NOMO-1 treated with DMSO at 0.1 percent for 48 hours (cell line): ENCODE measurements around the gene SMC6.

Experiments used
- DNase-seq: peaks from one replicate; lab custom pipeline; 2025; ENCODE audit not compliant: unreplicated experiment; lab: John Stamatoyannopoulos, UW

SMC6 gene

DNA sequence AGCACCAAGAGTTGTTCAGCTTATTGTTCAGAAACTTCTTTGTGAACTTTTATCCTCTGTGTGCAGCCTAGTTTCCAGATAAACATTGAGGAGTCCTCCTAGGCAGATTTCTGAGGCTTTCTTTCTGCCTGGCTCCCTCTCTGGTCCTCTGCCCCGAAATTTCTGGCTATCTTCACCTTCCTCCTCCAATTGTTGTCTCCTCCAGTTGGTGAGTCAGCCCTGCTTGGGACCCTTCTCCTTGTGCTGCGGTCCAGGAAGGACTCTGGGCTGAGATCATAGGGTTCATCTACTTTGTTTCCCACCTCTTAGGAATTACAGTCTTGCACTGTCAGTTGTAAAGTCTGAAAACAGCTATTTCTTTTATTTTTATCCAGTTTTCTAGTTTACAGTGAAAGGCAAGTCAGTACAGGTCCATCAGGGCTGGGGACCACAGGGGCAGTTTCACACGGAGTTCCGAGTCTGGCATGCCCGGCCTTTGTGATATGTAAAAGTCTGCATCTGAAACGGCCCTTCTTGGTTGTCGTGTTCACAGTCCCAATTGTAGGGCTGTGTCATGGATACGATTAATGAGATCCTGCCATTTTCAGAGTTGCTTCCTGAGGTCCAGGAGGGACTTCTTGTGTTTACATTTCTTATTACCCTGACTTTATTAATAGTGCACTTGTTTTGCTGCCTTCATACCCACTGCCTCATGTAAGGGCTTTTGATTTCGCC, 100.8 kb downstream of the SMC6 start:
- no peak for DNase-seq

GRCh38 chr2:17649026-17649425, 104.6 kb downstream of the SMC6 start:
- no peak for DNase-seq

GRCh38 chr2:17648581-17648980, 105.0 kb downstream of the SMC6 start:
- DNase-seq = peak; percentile 60

DNA sequence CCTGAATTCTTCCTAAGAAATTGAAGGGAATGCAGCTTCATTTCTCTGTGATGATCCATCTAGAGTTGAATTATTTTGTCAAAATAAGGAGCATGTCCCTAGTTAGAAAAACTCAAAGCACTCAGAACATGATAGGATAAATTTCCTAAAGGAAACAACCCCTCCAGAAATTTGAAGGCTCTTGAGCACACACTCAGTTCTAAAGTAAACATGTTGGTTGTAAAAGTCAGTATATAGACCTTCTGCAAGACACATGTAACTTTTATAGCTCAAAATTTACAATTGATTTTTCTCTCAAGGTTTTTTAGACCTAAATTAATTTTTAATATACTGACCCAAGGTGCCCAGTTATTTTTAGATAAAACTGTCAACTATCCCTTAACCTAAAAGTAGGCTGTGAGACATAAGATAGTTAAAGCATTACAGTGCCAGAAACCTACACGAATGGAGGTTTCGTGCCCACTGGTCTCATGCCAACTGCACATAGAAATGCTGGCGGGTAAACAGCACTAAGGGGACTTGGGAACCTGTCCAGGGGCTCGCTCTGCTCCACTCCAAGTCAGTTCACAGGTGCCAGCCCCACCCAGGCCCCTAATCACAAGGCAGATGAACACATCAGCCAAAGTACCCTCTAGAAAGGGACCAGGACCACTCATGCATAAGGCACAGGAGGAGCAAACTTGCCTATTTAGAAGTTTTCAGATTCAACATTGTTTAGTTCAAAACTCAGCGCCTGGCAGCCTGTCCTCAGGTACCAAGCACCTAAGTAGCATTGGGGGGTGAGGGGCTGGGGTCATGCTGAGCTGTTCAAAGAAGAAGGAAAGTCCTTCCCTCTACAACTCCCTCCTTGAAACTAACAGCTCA, 106.5 kb downstream of the SMC6 start:
- DNase-seq = no peak

DNA sequence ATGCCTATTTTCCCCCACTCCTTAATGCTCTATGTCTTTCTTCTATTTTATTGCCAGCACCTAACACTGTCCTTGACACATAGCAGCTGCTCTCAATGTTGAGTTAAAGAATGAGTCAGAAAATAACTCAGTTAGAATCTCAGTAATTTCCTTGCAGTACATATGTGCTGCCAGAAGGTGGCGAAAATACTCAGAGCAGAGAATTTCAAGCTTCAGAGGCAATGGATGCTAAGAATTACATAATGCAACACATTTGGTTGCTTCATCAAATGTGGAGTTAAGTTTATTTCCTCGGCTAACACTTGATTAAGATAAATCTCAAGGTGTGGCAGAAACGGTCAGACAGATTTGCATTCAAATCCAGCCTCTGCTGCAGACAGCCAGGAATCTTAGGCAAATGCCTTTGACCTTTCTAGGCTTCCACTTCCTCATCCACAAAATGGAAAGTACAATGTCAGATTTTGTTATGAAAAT, 107.5 kb downstream of the SMC6 start:
- peak; percentile 71 for DNase-seq

GRCh38 chr2:17644997-17645720, 108.5 kb downstream of the SMC6 start:
- DNase-seq = no peak

DNA sequence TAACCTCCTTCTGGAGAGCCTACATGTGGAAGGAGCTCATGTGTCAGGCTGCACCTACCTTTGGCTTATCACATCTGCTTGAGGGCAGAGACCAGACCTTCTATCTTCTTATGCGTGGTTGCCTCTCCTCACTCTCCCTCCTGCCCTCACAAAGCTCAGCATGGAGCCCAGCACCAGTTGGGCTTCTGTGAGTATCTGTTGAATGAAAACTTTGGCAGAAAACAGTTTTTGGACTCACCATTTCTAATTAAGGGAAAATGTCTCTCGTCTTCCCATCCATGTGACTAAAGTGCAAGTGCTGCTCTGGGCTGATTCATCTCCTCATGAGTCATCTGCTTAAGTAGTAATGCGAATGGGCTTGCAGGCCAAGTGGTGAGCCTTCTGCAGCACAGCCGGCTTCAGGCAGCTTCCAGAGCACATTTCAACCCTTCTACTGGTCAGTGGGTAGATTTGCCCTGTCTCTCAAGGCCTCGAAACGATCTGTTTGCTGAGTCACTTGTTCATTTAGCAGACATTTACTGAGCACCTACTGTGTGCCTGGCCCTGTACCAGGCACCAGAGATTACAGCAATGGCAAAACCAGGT, 110.5 kb downstream of the SMC6 start:
- DNase-seq = peak; percentile 78

DNA sequence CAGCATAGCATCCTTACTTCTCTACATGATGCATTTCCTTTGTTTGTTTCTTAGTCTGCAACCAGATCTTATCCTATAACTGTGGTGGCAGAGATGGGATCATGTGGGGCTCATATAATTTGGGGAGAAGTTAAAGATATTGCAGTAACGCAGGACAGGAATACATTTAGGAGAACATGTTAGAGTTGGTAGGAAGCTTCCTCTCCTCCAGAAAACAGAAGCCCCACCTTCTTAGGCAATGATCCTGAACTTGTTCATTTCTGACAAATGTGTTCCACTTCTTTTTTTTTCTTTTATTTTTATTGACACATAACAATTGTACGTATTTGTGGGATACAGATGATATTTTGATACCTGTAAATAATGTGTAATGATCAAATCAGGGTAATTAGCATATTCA, 113.2 kb downstream of the SMC6 start:
- no peak for DNase-seq

DNA sequence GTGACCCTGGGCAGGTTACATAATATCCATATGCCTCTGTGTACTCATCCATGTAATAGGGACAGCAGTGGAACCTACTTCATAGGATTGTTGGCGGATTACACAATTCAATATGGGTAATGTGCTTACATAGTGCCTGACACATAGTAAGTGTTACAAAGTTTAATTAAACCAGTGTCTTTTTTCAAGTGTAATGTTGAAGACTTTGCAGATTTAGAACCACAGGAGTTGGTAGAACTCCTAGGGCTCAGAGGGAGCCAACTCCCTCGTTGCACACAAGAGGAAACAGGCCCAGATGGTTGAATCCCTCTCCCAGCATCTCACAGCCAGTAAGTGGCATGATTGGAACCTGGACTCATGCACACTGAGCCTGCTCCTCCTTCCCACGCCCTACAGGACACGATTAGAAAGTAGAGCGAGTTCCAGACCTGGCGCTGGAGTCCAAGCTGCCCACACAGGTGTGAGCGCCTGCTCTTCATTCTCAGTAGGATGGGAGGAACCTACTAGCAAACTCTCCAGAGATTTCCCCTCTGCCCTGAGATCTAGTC, 115.3 kb downstream of the SMC6 start:
- DNase-seq = no peak

DNA sequence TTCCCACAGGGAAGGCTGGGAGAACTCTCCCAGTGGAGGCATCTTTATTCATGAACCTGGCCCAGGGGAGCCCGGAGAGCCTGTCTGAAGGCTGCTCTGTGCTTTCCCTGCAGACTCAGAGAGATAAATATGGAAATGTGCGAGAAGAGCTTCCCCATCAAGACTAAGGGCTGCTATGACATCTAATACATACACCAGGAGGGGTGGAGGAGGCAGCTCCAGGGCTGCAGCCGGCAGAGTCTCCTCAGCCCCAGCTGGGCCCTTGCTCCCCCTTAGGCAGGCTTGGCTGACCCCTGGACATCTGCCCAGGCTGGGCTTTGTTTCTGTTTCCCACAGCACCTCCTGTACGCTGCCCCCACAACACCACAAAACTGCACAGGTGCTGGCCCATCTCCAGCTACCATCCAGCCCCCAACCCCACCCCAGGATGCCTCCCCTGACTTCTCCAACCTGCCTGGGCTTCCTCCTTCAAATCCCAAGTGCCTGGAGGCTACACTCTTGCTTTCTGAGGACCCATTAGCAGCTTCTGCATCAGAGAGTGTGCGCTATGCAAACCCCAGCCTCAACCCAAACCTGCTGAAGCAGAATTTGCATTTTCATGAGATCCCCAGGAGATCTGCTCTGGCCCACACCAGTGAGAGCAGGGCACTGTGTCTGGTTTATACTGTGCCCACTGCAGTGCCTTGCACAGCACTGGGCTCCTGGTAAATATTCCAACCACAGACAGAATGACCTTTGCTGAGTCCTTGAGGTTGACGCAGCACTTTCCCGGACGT, 116.3 kb downstream of the SMC6 start:
- no peak for DNase-seq

GRCh38 chr2:17636257-17636656, 117.4 kb downstream of the SMC6 start:
- DNase-seq = no peak

- DNase-seq = no peak
These were observed 118.6 kb downstream of the SMC6 start for GRCh38 chr2:17634997-17635396.

DNA sequence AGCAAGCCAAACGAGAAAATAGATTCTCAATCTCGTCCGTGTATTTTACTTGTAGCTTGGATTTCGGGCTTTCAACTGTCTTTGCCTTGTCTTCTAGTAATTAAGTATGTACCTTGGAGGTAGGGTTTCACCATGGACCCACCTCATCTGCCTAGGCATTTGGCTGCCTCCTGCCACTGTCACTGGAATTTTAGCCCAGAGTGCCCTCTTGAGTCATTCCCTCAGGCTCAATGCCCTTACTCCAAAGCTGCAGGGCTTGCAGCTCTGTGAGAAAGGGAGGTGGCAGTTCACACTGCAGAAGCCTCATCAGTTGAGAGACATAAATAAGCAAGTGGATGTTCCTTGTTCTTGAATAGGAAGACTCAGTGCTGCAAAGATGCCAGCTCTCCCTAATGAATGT, 123.5 kb downstream of the SMC6 start:
- DNase-seq = no peak

- no peak for DNase-seq
These were observed 125.0 kb downstream of the SMC6 start for GRCh38 chr2:17628349-17629261.

GRCh38 chr2:17627434-17627833, 126.2 kb downstream of the SMC6 start:
- no peak for DNase-seq

GRCh38 chr2:17626986-17627385, 126.6 kb downstream of the SMC6 start:
- no peak for DNase-seq

- DNase-seq = no peak
These were observed 128.2 kb downstream of the SMC6 start for GRCh38 chr2:17625446-17625845.

GRCh38 chr2:17621781-17622180, 131.8 kb downstream of the SMC6 start:
- no peak for DNase-seq

DNA sequence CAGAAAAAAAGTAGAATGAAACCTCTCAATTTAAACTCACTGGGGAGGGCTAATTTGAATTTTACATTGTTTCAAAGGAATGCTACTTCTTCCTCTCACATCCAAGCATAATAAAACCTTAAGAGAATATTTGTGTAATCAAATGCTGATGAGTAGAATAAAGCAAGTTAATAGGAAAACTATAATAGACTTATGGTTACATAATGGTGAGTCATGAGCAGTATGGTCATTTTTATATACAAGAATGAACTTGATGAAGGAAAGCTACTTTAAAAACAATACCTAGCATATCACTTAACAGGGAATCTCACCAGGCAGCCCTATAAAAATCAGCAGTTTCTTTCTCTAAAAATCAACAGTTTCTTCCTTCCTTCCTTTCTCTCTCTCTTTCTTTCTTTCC, 132.8 kb downstream of the SMC6 start:
- no peak for DNase-seq
